HEK293 (cell line): Measurements from ENCODE around the gene FOXRED1.

Experiments used
- FEZF1 ChIP-seq: fragments of 450-650 bp; formaldehyde crosslinking; IDR thresholded peaks from 2 replicates; pipeline ENCODE4 v1.5.1; 2016; ENCODE audit warnings: missing biosample characterization, missing genetic modification characterization
- GLIS1 ChIP-seq: fragments of 450-650 bp; formaldehyde crosslinking; IDR thresholded peaks from 2 replicates; pipeline ENCODE4 v1.5.1; 2016; ENCODE audit warnings: missing biosample characterization, missing genetic modification characterization
- GLIS2 ChIP-seq: fragments of 450-650 bp; formaldehyde crosslinking; IDR thresholded peaks from 2 replicates; pipeline ENCODE4 v1.5.1; 2016; ENCODE audit warnings: missing biosample characterization, missing genetic modification characterization
- INSM2 ChIP-seq: fragments of 450-650 bp; formaldehyde crosslinking; IDR thresholded peaks from 2 replicates; pipeline ENCODE4 v1.5.1; 2016; ENCODE audit warnings: missing biosample characterization, missing genetic modification characterization
- KLF10 ChIP-seq: fragments of 450-650 bp; IDR thresholded peaks from 2 replicates; pipeline ENCODE4 v1.5.1; 2018; ENCODE audit warnings: missing biosample characterization, mild to moderate bottlenecking, missing genetic modification characterization
- KLF16 ChIP-seq: fragments of 450-650 bp; formaldehyde crosslinking; IDR thresholded peaks from 2 replicates; pipeline ENCODE4 v1.5.1; 2017; ENCODE audit warnings: missing biosample characterization, missing genetic modification characterization
- MYNN ChIP-seq: fragments of 450-650 bp; formaldehyde crosslinking; IDR thresholded peaks from 2 replicates; pipeline ENCODE4 v1.5.1; 2016; ENCODE audit warnings: missing biosample characterization, missing genetic modification characterization, borderline replicate concordance
- SCRT1 ChIP-seq: fragments of 450-650 bp; formaldehyde crosslinking; IDR thresholded peaks from 2 replicates; pipeline ENCODE4 v1.5.1; 2016; ENCODE audit warnings: missing biosample characterization, missing genetic modification characterization, borderline replicate concordance
- SETDB1 ChIP-seq: IDR thresholded peaks from one replicate; pipeline ENCODE4 v1.6.1; 2017; ENCODE audit warnings: mild to moderate bottlenecking, low read length, moderate library complexity, mixed read lengths; ENCODE audit not compliant: insufficient read length
- SP3 ChIP-seq: fragments of 450-650 bp; formaldehyde crosslinking; IDR thresholded peaks from 2 replicates; pipeline ENCODE4 v1.5.1; 2016; ENCODE audit warnings: missing biosample characterization, missing genetic modification characterization
- ZBTB10 ChIP-seq: fragments of 450-650 bp; formaldehyde crosslinking; IDR thresholded peaks from 2 replicates; pipeline ENCODE4 v1.5.1; 2016; ENCODE audit warnings: missing biosample characterization, missing genetic modification characterization
- ZBTB44 ChIP-seq: fragments of 450-650 bp; IDR thresholded peaks from 2 replicates; pipeline ENCODE4 v1.5.1; 2018; ENCODE audit warnings: missing biosample characterization, mild to moderate bottlenecking, missing genetic modification characterization
- ZBTB7A ChIP-seq: fragments of 450-650 bp; formaldehyde crosslinking; IDR thresholded peaks from 2 replicates; pipeline ENCODE4 v1.5.1; 2016; ENCODE audit warnings: low read depth, missing biosample characterization, missing genetic modification characterization
- ZEB2 ChIP-seq: fragments of 450-650 bp; formaldehyde crosslinking; IDR thresholded peaks from 2 replicates; pipeline ENCODE4 v1.5.1; 2016; ENCODE audit warnings: missing biosample characterization, missing genetic modification characterization
- ZFP37 ChIP-seq: fragments of 450-650 bp; formaldehyde crosslinking; IDR thresholded peaks from 2 replicates; pipeline ENCODE4 v1.5.1; 2016; ENCODE audit warnings: missing biosample characterization, missing genetic modification characterization
- ZNF16 ChIP-seq: fragments of 450-650 bp; formaldehyde crosslinking; IDR thresholded peaks from 2 replicates; pipeline ENCODE4 v1.5.1; 2016; ENCODE audit warnings: low read depth, missing biosample characterization, missing genetic modification characterization
- ZNF175 ChIP-seq: fragments of 450-650 bp; formaldehyde crosslinking; IDR thresholded peaks from 2 replicates; pipeline ENCODE4 v1.5.1; 2016; ENCODE audit warnings: missing biosample characterization, missing genetic modification characterization
- ZNF26 ChIP-seq: fragments of 450-650 bp; formaldehyde crosslinking; IDR thresholded peaks from 2 replicates; pipeline ENCODE4 v1.5.1; 2016; ENCODE audit warnings: missing biosample characterization, missing genetic modification characterization
- ZNF274 ChIP-seq, 2 experiments: fragments of 200-500 bp in 1 of 2; fragments of 450-650 bp in 1 of 2; sonication (Bioruptor generic) in 1 of 2; formaldehyde crosslinking in 1 of 2; IDR thresholded peaks; 2 replicates each; pipeline versions ENCODE4 v1.5.1 to v1.6.1; 2014 to 2016; ENCODE audit warnings: borderline replicate concordance in 1 of 2, inconsistent platforms in 1 of 2, low read length in 1 of 2, missing biosample characterization in 1 of 2, missing genetic modification characterization in 1 of 2
- ZNF341 ChIP-seq: fragments of 450-650 bp; formaldehyde crosslinking; IDR thresholded peaks from 2 replicates; pipeline ENCODE4; 2016; ENCODE audit warnings: low read depth, missing biosample characterization, missing genetic modification characterization
- ZNF350 ChIP-seq: fragments of 450-650 bp; formaldehyde crosslinking; IDR thresholded peaks from 2 replicates; pipeline ENCODE4 v1.5.0; 2017; ENCODE audit warnings: missing biosample characterization, mild to moderate bottlenecking, missing genetic modification characterization
- ZNF394 ChIP-seq: fragments of 450-650 bp; formaldehyde crosslinking; IDR thresholded peaks from 2 replicates; pipeline ENCODE4 v1.5.1; 2016; ENCODE audit warnings: missing biosample characterization, missing genetic modification characterization, mild to moderate bottlenecking, moderate library complexity, borderline replicate concordance
- ZNF423 ChIP-seq: fragments of 450-650 bp; formaldehyde crosslinking; IDR thresholded peaks from 2 replicates; pipeline ENCODE4 v1.5.1; 2016; ENCODE audit warnings: missing biosample characterization, missing genetic modification characterization
- ZNF426 ChIP-seq: fragments of 450-650 bp; formaldehyde crosslinking; IDR thresholded peaks from 2 replicates; pipeline ENCODE4 v1.5.1; 2017; ENCODE audit warnings: missing biosample characterization, missing genetic modification characterization, mild to moderate bottlenecking, inconsistent platforms, moderate library complexity
- ZNF600 ChIP-seq: fragments of 450-650 bp; formaldehyde crosslinking; IDR thresholded peaks from 2 replicates; pipeline ENCODE4 v1.5.1; 2016; ENCODE audit warnings: missing biosample characterization, missing genetic modification characterization
- ZNF660 ChIP-seq: fragments of 450-650 bp; IDR thresholded peaks from 2 replicates; pipeline ENCODE4 v1.5.1; 2018; ENCODE audit warnings: missing biosample characterization, mild to moderate bottlenecking, missing genetic modification characterization
- ZNF704 ChIP-seq: fragments of 450-650 bp; formaldehyde crosslinking; IDR thresholded peaks from 2 replicates; pipeline ENCODE4 v1.5.1; 2016; ENCODE audit warnings: missing biosample characterization, missing genetic modification characterization
- ZNF747 ChIP-seq: fragments of 450-650 bp; formaldehyde crosslinking; IDR thresholded peaks from 2 replicates; pipeline ENCODE4 v1.5.1; 2016; ENCODE audit warnings: missing biosample characterization, missing genetic modification characterization
- ZNF76 ChIP-seq: fragments of 450-650 bp; formaldehyde crosslinking; IDR thresholded peaks from 2 replicates; pipeline ENCODE4; 2016; ENCODE audit warnings: low read depth, missing biosample characterization, missing genetic modification characterization, borderline replicate concordance
- ZNF768 ChIP-seq: fragments of 450-650 bp; formaldehyde crosslinking; IDR thresholded peaks from 2 replicates; pipeline ENCODE4 v1.5.1; 2018; ENCODE audit warnings: missing biosample characterization, mild to moderate bottlenecking, missing genetic modification characterization

Gene FOXRED1

GRCh38 chr11:126268708-126269579 is at the start of gene FOXRED1, which contains the start of gene SRPRA (continued):
- TF ChIP-seq ZNF26 (tag by site-specific recombination) (no peak), ZBTB44 (no peak), ZNF76 (peak; percentile 74; the same call in 1 of the 2 replicates), SETDB1 (no peak), ZEB2 (tag by site-specific recombination) (peak; percentile 77), KLF16 (tag by site-specific recombination) (0 out of 2 replicates have a peak, but pooled peaks have one; percentile 38), ZBTB7A (0 out of 2 replicates have a peak, but pooled peaks have one; percentile 31), GLIS1 (tag by site-specific recombination) (peak; percentile 37; the same call in 1 of the 2 replicates), ZNF394 (tag by site-specific recombination) (no peak), ZNF341 (peak; percentile 53), FEZF1 (tag by site-specific recombination) (no peak), ZNF175 (tag by site-specific recombination) (no peak), ZNF274 (IDR thresholded peaks at IDR 0.05; ENCODE audit: low read length) (no peak), ZNF274 (tag by site-specific recombination; IDR thresholded peaks at IDR 0.05; ENCODE audit: borderline replicate concordance) (no peak), ZNF350 (tag by site-specific recombination) (no peak), ZNF426 (tag by site-specific recombination) (no peak), ZNF600 (tag by site-specific recombination) (no peak), GLIS2 (tag by site-specific recombination) (peak; percentile 97), MYNN (tag by site-specific recombination) (no peak), SP3 (tag by site-specific recombination) (peak; percentile 87), ZNF747 (tag by site-specific recombination) (no peak), ZNF423 (tag by site-specific recombination) (0 out of 2 replicates have a peak, but pooled peaks have one; percentile 72), ZNF660 (peak; percentile 33; the same call in 1 of the 2 replicates), ZFP37 (no peak), KLF10 (tag by site-specific recombination) (peak; percentile 95), ZNF16 (tag by site-specific recombination) (no peak), SCRT1 (tag by site-specific recombination) (no peak), INSM2 (0 out of 2 replicates have a peak, but pooled peaks have one; percentile 7), ZBTB10 (tag by site-specific recombination) (peak; percentile 100), ZNF704 (peak; percentile 66; the same call in 1 of the 2 replicates), ZNF768 (no peak)
